ENCODE measurements around the gene LACC1. TPM values are rescaled to one million over a fixed set of nuclear protein-coding genes. Genes with fewer than 3 reads are reported as not detected.

LACC1 gene
- total and polyA plus RNA-seq, 10 of the 15 experiments (the other 5 are each of a cell fraction or from before 2014, with no cell fraction given) = 0.03 to 3.7 (median 3.0) TPM

DNA sequence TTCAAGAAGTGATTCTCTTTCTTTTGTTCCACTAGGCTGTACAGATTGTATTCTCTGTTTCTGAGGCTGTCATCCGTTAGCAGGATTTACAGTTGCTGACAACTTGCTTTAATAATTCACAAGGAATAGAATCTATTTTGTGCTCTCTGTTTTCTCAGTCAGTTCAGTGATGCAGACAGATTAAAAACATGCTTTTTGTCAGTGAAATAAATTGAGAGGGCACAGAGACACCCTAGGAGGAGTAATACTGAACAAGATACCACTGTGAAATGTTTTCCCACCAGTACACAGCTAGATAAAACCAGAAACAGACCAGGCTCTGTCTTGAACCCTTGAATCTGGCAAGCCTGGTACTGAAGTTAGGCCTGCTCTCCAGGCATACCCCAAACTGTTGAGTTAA is 58.7 kb downstream of the LACC1 start:
- SMC1A ChIA-PET (ENCODE audit: uncharacterized antibody, unreplicated experiment) = no interaction called here
- peaks cover 0 to 11% of the 10 kb centered on the region in 2 experiments; a peak in 2 of 4 replicates for H3K27me3 ChIP-seq (replicated peaks in 1 of 2; ENCODE audit: control insufficient read depth in 2 of 2, insufficient read depth in 2 of 2, low read length in 1 of 2)
- no peaks in the 10 kb centered on the region for H3K79me2 ChIP-seq (ENCODE audit: control insufficient read depth, insufficient read depth, low read length)
- TF ChIP-seq CREM (IDR thresholded peaks at IDR 0.05; ENCODE audit: low read depth) (no peak), STAT3 (IDR thresholded peaks at IDR 0.05; ENCODE audit: low read depth, low read length) (no peak), MXI1 (IDR thresholded peaks at IDR 0.05; ENCODE audit: low read depth, low read length) (no peak), ZNF622 (IDR thresholded peaks at IDR 0.05) (no peak), EZH2 (IDR thresholded peaks at IDR 0.05; ENCODE audit: borderline replicate concordance, control insufficient read depth, low read depth, low read length) (no peak), NR2C2 (IDR thresholded peaks at IDR 0.05; ENCODE audit: borderline replicate concordance, control insufficient read depth, insufficient read length, low read depth) (no peak), SPI1 (IDR thresholded peaks at IDR 0.05; ENCODE audit: borderline replicate concordance, insufficient read depth, low read depth, low read length) (no peak), ETV6 (conservative IDR thresholded peaks at IDR 0.05 in 1 of 2, IDR thresholded peaks at IDR 0.05 in 1 of 2; ENCODE audit: borderline replicate concordance in 1 of 2, low read depth in 1 of 2) (no peak), FOXK2 (IDR thresholded peaks at IDR 0.05) (no peak), RUNX3 (IDR thresholded peaks at IDR 0.05; ENCODE audit: low read length) (no peak)
- TF ChIP-seq, protein P1, sequence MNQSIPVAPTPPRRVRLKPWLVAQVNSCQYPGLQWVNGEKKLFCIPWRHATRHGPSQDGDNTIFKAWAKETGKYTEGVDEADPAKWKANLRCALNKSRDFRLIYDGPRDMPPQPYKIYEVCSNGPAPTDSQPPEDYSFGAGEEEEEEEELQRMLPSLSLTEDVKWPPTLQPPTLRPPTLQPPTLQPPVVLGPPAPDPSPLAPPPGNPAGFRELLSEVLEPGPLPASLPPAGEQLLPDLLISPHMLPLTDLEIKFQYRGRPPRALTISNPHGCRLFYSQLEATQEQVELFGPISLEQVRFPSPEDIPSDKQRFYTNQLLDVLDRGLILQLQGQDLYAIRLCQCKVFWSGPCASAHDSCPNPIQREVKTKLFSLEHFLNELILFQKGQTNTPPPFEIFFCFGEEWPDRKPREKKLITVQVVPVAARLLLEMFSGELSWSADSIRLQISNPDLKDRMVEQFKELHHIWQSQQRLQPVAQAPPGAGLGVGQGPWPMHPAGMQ (IDR thresholded peaks at IDR 0.05; ENCODE audit: borderline replicate concordance) = no peak
- TF ChIP-seq, protein P2, sequence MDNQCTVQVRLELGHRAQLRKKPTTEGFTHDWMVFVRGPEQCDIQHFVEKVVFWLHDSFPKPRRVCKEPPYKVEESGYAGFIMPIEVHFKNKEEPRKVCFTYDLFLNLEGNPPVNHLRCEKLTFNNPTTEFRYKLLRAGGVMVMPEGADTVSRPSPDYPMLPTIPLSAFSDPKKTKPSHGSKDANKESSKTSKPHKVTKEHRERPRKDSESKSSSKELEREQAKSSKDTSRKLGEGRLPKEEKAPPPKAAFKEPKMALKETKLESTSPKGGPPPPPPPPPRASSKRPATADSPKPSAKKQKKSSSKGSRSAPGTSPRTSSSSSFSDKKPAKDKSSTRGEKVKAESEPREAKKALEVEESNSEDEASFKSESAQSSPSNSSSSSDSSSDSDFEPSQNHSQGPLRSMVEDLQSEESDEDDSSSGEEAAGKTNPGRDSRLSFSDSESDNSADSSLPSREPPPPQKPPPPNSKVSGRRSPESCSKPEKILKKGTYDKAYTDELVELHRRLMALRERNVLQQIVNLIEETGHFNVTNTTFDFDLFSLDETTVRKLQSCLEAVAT (IDR thresholded peaks at IDR 0.05) = no peak
- TF ChIP-seq, protein P3, sequence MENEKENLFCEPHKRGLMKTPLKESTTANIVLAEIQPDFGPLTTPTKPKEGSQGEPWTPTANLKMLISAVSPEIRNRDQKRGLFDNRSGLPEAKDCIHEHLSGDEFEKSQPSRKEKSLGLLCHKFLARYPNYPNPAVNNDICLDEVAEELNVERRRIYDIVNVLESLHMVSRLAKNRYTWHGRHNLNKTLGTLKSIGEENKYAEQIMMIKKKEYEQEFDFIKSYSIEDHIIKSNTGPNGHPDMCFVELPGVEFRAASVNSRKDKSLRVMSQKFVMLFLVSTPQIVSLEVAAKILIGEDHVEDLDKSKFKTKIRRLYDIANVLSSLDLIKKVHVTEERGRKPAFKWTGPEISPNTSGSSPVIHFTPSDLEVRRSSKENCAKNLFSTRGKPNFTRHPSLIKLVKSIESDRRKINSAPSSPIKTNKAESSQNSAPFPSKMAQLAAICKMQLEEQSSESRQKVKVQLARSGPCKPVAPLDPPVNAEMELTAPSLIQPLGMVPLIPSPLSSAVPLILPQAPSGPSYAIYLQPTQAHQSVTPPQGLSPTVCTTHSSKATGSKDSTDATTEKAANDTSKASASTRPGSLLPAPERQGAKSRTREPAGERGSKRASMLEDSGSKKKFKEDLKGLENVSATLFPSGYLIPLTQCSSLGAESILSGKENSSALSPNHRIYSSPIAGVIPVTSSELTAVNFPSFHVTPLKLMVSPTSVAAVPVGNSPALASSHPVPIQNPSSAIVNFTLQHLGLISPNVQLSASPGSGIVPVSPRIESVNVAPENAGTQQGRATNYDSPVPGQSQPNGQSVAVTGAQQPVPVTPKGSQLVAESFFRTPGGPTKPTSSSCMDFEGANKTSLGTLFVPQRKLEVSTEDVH (IDR thresholded peaks at IDR 0.05; ENCODE audit: low read depth, partially characterized antibody) = no peak
- TF ChIP-seq, protein P4, sequence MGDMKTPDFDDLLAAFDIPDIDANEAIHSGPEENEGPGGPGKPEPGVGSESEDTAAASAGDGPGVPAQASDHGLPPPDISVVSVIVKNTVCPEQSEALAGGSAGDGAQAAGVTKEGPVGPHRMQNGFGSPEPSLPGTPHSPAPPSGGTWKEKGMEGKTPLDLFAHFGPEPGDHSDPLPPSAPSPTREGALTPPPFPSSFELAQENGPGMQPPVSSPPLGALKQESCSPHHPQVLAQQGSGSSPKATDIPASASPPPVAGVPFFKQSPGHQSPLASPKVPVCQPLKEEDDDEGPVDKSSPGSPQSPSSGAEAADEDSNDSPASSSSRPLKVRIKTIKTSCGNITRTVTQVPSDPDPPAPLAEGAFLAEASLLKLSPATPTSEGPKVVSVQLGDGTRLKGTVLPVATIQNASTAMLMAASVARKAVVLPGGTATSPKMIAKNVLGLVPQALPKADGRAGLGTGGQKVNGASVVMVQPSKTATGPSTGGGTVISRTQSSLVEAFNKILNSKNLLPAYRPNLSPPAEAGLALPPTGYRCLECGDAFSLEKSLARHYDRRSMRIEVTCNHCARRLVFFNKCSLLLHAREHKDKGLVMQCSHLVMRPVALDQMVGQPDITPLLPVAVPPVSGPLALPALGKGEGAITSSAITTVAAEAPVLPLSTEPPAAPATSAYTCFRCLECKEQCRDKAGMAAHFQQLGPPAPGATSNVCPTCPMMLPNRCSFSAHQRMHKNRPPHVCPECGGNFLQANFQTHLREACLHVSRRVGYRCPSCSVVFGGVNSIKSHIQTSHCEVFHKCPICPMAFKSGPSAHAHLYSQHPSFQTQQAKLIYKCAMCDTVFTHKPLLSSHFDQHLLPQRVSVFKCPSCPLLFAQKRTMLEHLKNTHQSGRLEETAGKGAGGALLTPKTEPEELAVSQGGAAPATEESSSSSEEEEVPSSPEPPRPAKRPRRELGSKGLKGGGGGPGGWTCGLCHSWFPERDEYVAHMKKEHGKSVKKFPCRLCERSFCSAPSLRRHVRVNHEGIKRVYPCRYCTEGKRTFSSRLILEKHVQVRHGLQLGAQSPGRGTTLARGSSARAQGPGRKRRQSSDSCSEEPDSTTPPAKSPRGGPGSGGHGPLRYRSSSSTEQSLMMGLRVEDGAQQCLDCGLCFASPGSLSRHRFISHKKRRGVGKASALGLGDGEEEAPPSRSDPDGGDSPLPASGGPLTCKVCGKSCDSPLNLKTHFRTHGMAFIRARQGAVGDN (IDR thresholded peaks at IDR 0.05) = no peak
- no peak overlapping the region for H3K4me3 ChIP-seq
- no peak overlapping the region for H3K27ac ChIP-seq (ENCODE audit: control insufficient read depth, insufficient read depth)
- no peaks in the 10 kb centered on the region for H3K4me1 ChIP-seq (ENCODE audit: control insufficient read depth, insufficient read depth, low read length)
- H3K36me3 ChIP-seq (ENCODE audit: control insufficient read depth in 2 of 2, insufficient read depth in 2 of 2, low read length in 1 of 2) = no peaks in the 10 kb centered on the region
- no peak overlapping the region for H3K4me2 ChIP-seq (ENCODE audit: control insufficient read depth, insufficient read depth)
- 38% methylated on average over 1 of the region's 1 CpG for WGBS (ENCODE audit: insufficient coverage, insufficient replicate concordance, low lambda C conversion rate, missing lambda C conversion rate)
- no peak overlapping the region for H2AFZ ChIP-seq (ENCODE audit: control insufficient read depth, low read depth, low read length)
- intact Hi-C loops (cut with micrococcal nuclease; ENCODE audit: unreplicated experiment) (no loop called here), in situ Hi-C loops (cut with MboI) (no loop called here)
- ATAC-seq (no peak), DNase-seq (ENCODE audit: low read depth, low spot score) (no peak), FAIRE-seq (no peak)
- RAD21 ChIA-PET (ENCODE audit: unreplicated experiment) = no interaction called here
- no peaks in the 10 kb centered on the region for H3K9me3 ChIP-seq (replicated peaks; ENCODE audit: control insufficient read depth, insufficient read depth, low read length)
- CTCF ChIA-PET = no interaction called here
- no peaks in the 10 kb centered on the region for H4K20me1 ChIP-seq (ENCODE audit: control insufficient read depth, insufficient read depth)
- BruUV-seq (replicated peaks) = no TSS peak
- POLR2A ChIA-PET = no interaction called here
- H3K9ac ChIP-seq (ENCODE audit: control insufficient read depth, insufficient read depth, low read length) = no peak overlapping the region

Data from GM12878 (cell line).